GM13976 (cell line): Measurements from ENCODE around the gene FSTL5.

Experiments used
- DNase-seq: peaks from one replicate; pipeline ENCODE4 v3.0.0; 2012; ENCODE audit warnings: low spot score
- CTCF ChIP-seq: IDR thresholded peaks from 2 replicates; pipeline ENCODE4 v1.5.1; 2012; ENCODE audit warnings: borderline replicate concordance, mild to moderate bottlenecking; ENCODE audit not compliant: insufficient read depth; ENCODE audit errors: extremely low read depth, missing control alignments, control extremely low read depth
- in situ Hi-C: fragments of 300-500 bp; cut with MboI; formaldehyde crosslinking; loops from one replicate; pipeline ENCODE4 v1.12.0; 2022; ENCODE audit warnings: low sequenced_read_pairs, mixed read lengths, inconsistent platforms; ENCODE audit not compliant: unreplicated experiment

The FSTL5 gene

DNA sequence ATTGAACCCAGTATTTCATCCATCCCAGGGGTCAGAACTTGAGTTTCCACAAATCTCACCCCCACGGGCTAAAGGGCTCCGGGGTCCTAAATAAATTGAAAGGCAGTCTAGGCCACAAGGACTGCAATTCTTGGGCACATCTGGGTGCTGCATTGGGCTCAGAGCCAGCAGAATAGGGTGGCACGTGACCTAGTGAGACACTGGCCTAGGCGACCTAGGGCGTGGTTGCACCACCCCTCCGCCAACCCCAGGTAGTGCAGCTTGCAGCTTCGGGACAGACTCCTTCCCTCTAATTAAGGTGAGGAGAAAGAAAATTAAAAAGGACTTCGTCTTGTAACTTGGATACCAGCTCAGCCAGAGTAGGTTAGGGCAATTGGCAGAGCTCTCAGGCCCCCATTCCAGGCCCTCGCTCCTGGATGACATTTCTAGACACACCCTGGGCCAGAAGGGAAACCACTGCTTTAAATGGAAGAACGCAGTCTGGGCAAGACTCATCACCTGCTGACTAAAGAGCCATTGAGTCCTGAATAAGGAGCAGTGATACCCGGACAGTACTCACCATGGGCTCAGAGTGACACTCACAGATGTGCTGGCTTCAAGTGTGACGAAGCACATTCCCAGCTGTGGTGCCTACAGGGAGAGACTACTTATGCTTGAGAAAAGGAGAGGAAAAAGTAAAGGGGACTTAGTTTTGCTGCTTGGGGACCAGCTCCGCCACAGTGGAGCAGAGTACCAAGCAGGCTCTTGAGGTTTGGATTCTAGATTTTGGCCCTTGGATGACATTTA, 735.4 kb downstream of the FSTL5 start:
- no peak for TF ChIP-seq CTCF
- in situ Hi-C loops = no loop called here

GRCh38 chr4:161419822-161420221, 744.0 kb downstream of the FSTL5 start:
- TF ChIP-seq CTCF = no peak
- in situ Hi-C loops = no loop called here
- no peak for DNase-seq

More for the DNA sequence above, 735.4 kb downstream of the FSTL5 start:
- DNase-seq = no peak

GRCh38 chr4:161411901-161412300, 751.9 kb downstream of the FSTL5 start:
- no peak for DNase-seq
- in situ Hi-C loops = no loop called here
- TF ChIP-seq CTCF = no peak

DNA sequence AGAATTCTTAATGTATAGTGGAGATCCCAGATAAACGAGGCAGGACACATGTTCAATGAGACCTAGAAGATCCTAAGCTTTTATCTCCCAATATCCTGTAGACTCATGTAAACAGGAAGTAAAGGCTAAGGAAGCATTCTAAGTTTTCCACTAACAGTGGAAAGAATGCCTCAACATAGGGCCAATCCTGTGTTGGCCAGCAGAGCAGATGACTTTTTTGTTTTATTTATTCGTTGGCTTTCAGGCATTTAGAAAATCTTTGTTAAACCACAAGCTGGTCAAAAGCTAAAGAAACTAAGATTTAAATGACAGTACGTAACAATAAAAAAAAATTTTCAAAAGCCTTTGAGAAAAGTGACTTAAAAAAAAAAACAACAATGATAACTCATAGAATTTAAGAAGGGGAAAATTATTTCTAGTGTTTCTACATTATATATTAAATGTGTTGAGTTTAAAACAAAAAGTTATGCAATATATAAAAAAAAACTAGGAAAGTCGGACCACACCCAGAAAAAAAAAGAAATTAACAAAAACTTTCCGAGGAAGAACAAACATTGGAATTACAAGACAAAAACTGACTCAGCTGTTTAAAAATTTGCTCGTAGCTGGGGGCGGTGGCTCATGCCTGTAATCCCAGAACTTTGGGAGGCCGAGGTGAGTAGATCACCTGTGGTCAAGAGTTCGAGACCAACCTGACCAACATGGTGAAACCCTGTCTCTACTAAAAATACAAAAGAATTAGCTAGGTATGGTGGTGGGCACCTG, 759.3 kb downstream of the FSTL5 start:
- in situ Hi-C loops = no loop called here
- no peak for TF ChIP-seq CTCF
- DNase-seq = no peak

DNA sequence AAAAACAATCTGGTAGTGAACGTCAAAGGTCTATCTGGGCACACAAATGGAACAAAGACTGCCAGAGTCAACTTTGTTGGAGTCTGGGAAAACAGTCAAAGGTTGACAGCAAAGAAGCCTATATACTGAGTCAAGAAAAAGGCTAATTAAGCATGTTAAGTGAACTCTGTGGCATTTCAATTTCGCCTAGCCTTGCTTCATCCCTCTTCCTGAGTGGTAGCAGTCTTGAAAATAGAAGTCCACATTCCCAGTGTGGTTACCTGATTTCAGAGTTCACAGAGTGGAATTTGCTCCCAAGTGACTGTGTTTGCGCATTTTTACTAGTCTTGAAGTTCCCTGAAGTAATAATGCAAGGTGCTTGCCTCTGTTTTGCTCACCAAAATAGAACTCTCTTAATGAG, 760.0 kb downstream of the FSTL5 start:
- DNase-seq = no peak
- in situ Hi-C loops = no loop called here
- no peak for TF ChIP-seq CTCF

DNA sequence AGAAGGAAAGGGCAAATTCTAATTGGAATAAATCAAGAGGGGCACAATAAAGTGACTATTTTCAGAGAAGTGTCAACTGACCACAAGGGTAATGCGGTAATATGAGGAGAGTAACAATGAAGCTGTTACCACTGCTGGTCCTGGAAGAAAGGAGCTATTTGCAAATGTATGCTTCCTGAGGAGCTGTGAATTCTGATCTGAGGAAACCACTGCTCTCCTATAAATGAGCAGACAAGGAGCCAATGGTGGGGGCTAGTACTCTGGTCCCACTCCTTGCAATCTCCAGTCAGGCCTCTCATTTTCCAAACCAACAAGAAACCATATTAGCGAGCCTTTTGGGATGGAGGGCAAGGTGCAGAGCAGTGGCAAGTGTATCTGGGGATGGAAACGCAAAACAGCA, 770.2 kb downstream of the FSTL5 start:
- in situ Hi-C loops = no loop called here
- DNase-seq = no peak
- TF ChIP-seq CTCF = no peak
